Vagina (tissue), 2 donors: ENCODE results near the gene SYTL3.

Experiments used
- POLR2A ChIP-seq, 2 donors: fragments of 450-650 bp; IDR thresholded peaks; one replicate each; pipeline ENCODE4 v1.6.1; 2017; ENCODE audit warnings: antibody characterized with exemption in 2 of 2, mild to moderate bottlenecking in 2 of 2, moderate library complexity in 2 of 2
- POLR2AphosphoS5 ChIP-seq, 2 donors: sonication (generic); formaldehyde crosslinking; IDR thresholded peaks; one replicate each; pipeline ENCODE4 v1.9.0; 2017; ENCODE audit warnings: antibody characterized with exemption in 2 of 2, mild to moderate bottlenecking in 2 of 2, low read depth in 1 of 2; ENCODE audit not compliant: insufficient read depth in 1 of 2

- no peak for TF ChIP-seq POLR2AphosphoS5 (IDR thresholded peaks at IDR 0.05; ENCODE audit: insufficient read depth in 1 of 2, low read depth in 1 of 2)
- TF ChIP-seq POLR2A (IDR thresholded peaks at IDR 0.05): no peak
These were observed 115.7 kb downstream of the SYTL3 start for GRCh38 chr6:158765499-158766068.
